Measurements from ENCODE around the gene AQP6. TPM values are rescaled to one million over a fixed set of nuclear protein-coding genes. Genes with fewer than 3 reads are reported as not detected.

The AQP6 gene
- total and polyA plus RNA-seq, 9 donors: under 0.01 to 0.08 (median 0.04) TPM; not detected in 6

GRCh38 chr12:49969651-49970429, 2.9 kb upstream of the AQP6 start:
- WGBS, 3 donors: 85 to 89% (median 87%) methylated on average over 12 of the region's 12 CpGs
- intact Hi-C loops (cut with DNase I): loop anchor here (5.0 to 10.0 kb wide), 8 partner anchors 82 to 205 kb away; partner anchors contain the start of gene ASIC1 (in 2 of the 4)
- H3K27me3 ChIP-seq: no peaks in the 10 kb centered on the region
- DNase-seq: no peak
- no peak overlapping the region for H3K27ac ChIP-seq
- peaks cover 13% of the 10 kb centered on the region for H3K4me1 ChIP-seq (ENCODE audit: insufficient read depth)
- H3K4me3 ChIP-seq: no peak overlapping the region
- H3K9me3 ChIP-seq: no peaks in the 10 kb centered on the region
- H3K36me3 ChIP-seq: no peaks in the 10 kb centered on the region
- TF ChIP-seq CTCF (IDR thresholded peaks at IDR 0.05): no peak
- TF ChIP-seq EP300 (IDR thresholded peaks at IDR 0.05): no peak
- no peak for TF ChIP-seq POLR2A (IDR thresholded peaks at IDR 0.05)

GRCh38 chr12:49970658-49971057, 2.1 kb upstream of the AQP6 start:
- intact Hi-C loops (cut with DNase I): loop anchor here in 2 of 4 donors (5.0 kb wide), 2 partner anchors 82 to 97 kb away; no protein-coding TSS in a partner anchor
- 69 to 76% (median 70%) methylated on average over 10 of the region's 10 CpGs for WGBS, 3 donors

GRCh38 chr12:49971141-49971540, 1.6 kb upstream of the AQP6 start:
- H3K9me3 ChIP-seq: no peaks in the 10 kb centered on the region
- intact Hi-C loops (cut with DNase I): loop anchor here in 2 of 4 donors (5.0 kb wide), 2 partner anchors 81 to 96 kb away; no protein-coding TSS in a partner anchor
- 85 to 88% (median 86%) methylated on average over 6 of the region's 6 CpGs for WGBS, 3 donors

More at GRCh38 chr12:49970658-49971057, 2.1 kb upstream of the AQP6 start:
- no peaks in the 10 kb centered on the region for H3K27me3 ChIP-seq
- H3K4me1 ChIP-seq (ENCODE audit: insufficient read depth): peaks cover 15% of the 10 kb centered on the region
- TF ChIP-seq POLR2A (IDR thresholded peaks at IDR 0.05) (no peak), EP300 (IDR thresholded peaks at IDR 0.05) (no peak), CTCF (IDR thresholded peaks at IDR 0.05) (no peak)
- no peak overlapping the region for H3K27ac ChIP-seq
- no peaks in the 10 kb centered on the region for H3K36me3 ChIP-seq
- DNase-seq: no peak
- H3K9me3 ChIP-seq: no peaks in the 10 kb centered on the region
- no peak overlapping the region for H3K4me3 ChIP-seq

GRCh38 chr12:49972129-49972528, 618 bp upstream of the AQP6 start:
- TF ChIP-seq POLR2A (IDR thresholded peaks at IDR 0.05) (no peak), CTCF (IDR thresholded peaks at IDR 0.05) (no peak), EP300 (IDR thresholded peaks at IDR 0.05) (no peak)
- no peaks in the 10 kb centered on the region for H3K9me3 ChIP-seq
- no peak overlapping the region for H3K27ac ChIP-seq
- 38 to 57% (median 48%) methylated on average over 9 of the region's 9 CpGs for WGBS, 3 donors
- no peak for DNase-seq
- H3K36me3 ChIP-seq: no peaks in the 10 kb centered on the region
- intact Hi-C loops (cut with DNase I): loop anchor here in 2 of 4 donors (5.0 kb wide), 2 partner anchors 80 to 95 kb away; no protein-coding TSS in a partner anchor
- peaks cover 14% of the 10 kb centered on the region for H3K4me1 ChIP-seq (ENCODE audit: insufficient read depth)
- H3K4me3 ChIP-seq: no peak overlapping the region
- no peaks in the 10 kb centered on the region for H3K27me3 ChIP-seq

More at GRCh38 chr12:49971141-49971540, 1.6 kb upstream of the AQP6 start:
- H3K4me3 ChIP-seq: no peak overlapping the region
- no peak for DNase-seq
- H3K4me1 ChIP-seq (ENCODE audit: insufficient read depth): peaks cover 15% of the 10 kb centered on the region
- no peaks in the 10 kb centered on the region for H3K36me3 ChIP-seq
- no peak overlapping the region for H3K27ac ChIP-seq
- TF ChIP-seq CTCF (IDR thresholded peaks at IDR 0.05) (no peak), POLR2A (IDR thresholded peaks at IDR 0.05) (no peak), EP300 (IDR thresholded peaks at IDR 0.05) (no peak)
- no peaks in the 10 kb centered on the region for H3K27me3 ChIP-seq
